HUES64 (cell line): ENCODE data around the gene LSAMP.

ENCODE experiments used
- H3K27ac ChIP-seq: 2 replicates; pipeline ENCODE4 v1.7.0; 2013; ENCODE audit warnings: low read depth, low read length, inconsistent platforms
- H3K27me3 ChIP-seq: 2 replicates; pipeline ENCODE4 v1.6.1; 2013; ENCODE audit warnings: mild to moderate bottlenecking, low read length; ENCODE audit not compliant: insufficient read depth
- H3K36me3 ChIP-seq: 2 replicates; pipeline ENCODE4 v1.6.1; 2013; ENCODE audit warnings: mild to moderate bottlenecking, low read length; ENCODE audit not compliant: insufficient read depth
- H3K4me1 ChIP-seq: 2 replicates; pipeline ENCODE4 v1.6.1; 2013; ENCODE audit warnings: mild to moderate bottlenecking, low read length, moderate library complexity; ENCODE audit not compliant: insufficient read depth
- H3K4me3 ChIP-seq: 2 replicates; pipeline ENCODE4 v1.5.1; 2013; ENCODE audit warnings: mild to moderate bottlenecking, low read length, moderate library complexity
- H3K9ac ChIP-seq: 2 replicates; pipeline ENCODE4 v1.6.1; 2013; ENCODE audit warnings: mild to moderate bottlenecking, low read depth, low read length
- H3K9me3 ChIP-seq: 2 replicates; pipeline ENCODE4 v1.6.1; 2013; ENCODE audit warnings: low read depth, low read length; ENCODE audit not compliant: insufficient read depth
- WGBS: fragments of 150-250, 120-280 bp; methylation state at CpG from one replicate; pipeline ENCODE4 v1.1.7; 2013; ENCODE audit warnings: missing lambda C conversion rate; 5-methylcytosine and 5-hydroxymethylcytosine counted together

LSAMP gene

GRCh38 chr3:116069024-116069423, 376.3 kb downstream of the LSAMP start:
- no peak overlapping the region for H3K9ac ChIP-seq
- H3K27me3 ChIP-seq: no peaks in the 10 kb centered on the region
- 88% methylated on average over 4 of the region's 4 CpGs for WGBS
- H3K36me3 ChIP-seq: no peaks in the 10 kb centered on the region
- H3K4me1 ChIP-seq: no peaks in the 10 kb centered on the region
- no peak overlapping the region for H3K27ac ChIP-seq
- no peak overlapping the region for H3K4me3 ChIP-seq
- no peaks in the 10 kb centered on the region for H3K9me3 ChIP-seq

DNA sequence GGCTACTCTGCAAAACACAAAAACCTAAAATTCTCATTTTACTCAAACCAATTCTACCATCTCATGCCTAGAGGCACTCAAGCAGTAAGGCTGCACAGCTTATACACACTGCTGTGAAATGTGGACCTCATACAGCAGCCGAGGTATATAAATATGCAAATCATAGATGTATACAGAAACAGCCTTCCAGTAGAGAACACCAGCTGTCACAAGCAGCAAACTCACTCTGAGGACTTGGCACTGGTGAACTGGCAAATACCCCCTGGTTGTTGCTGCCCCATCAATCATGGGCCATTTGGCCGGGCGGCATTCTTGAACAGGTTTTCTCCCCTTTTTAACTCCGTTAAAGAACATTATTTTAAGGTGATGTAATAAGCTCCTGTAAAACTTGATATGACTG, 378.0 kb downstream of the LSAMP start:
- 97% methylated on average over 3 of the region's 4 CpGs for WGBS
- Histone ChIP-seq H3K9ac (no peak overlapping the region), H3K27ac (no peak overlapping the region), H3K36me3 (no peaks in the 10 kb centered on the region), H3K4me3 (no peak overlapping the region), H3K9me3 (no peaks in the 10 kb centered on the region), H3K27me3 (no peaks in the 10 kb centered on the region), H3K4me1 (no peaks in the 10 kb centered on the region)

GRCh38 chr3:116065501-116065900, 379.8 kb downstream of the LSAMP start:
- Histone ChIP-seq H3K27me3 (no peaks in the 10 kb centered on the region), H3K9ac (no peak overlapping the region), H3K4me3 (no peak overlapping the region), H3K27ac (no peak overlapping the region), H3K9me3 (no peaks in the 10 kb centered on the region), H3K4me1 (no peaks in the 10 kb centered on the region), H3K36me3 (no peaks in the 10 kb centered on the region)
- 91% methylated on average over 1 of the region's 1 CpG for WGBS

GRCh38 chr3:116064646-116065045, 380.6 kb downstream of the LSAMP start:
- Histone ChIP-seq H3K36me3 (no peaks in the 10 kb centered on the region), H3K27ac (no peak overlapping the region), H3K27me3 (no peaks in the 10 kb centered on the region), H3K9ac (no peak overlapping the region), H3K4me1 (peaks cover 5% of the 10 kb centered on the region), H3K9me3 (no peaks in the 10 kb centered on the region), H3K4me3 (no peak overlapping the region)
- whole genome bisulfite sequencing: 100% methylated on average over 1 of the region's 1 CpG

- Histone ChIP-seq H3K4me3 (no peak overlapping the region), H3K36me3 (no peaks in the 10 kb centered on the region), H3K27ac (peak overlapping the region; percentile 44), H3K9ac (peak overlapping the region; percentile 26; the same call in 1 of the 2 replicates), H3K27me3 (no peaks in the 10 kb centered on the region), H3K9me3 (no peaks in the 10 kb centered on the region), H3K4me1 (peaks cover 11% of the 10 kb centered on the region)
- WGBS: 58% methylated on average over 2 of the region's 2 CpGs
Measured at GRCh38 chr3:116059421-116060096, 385.7 kb downstream of the LSAMP start.

- H3K36me3 ChIP-seq: no peaks in the 10 kb centered on the region
- H3K4me3 ChIP-seq: no peak overlapping the region
- H3K27ac ChIP-seq: no peak overlapping the region; the same call in 1 of the 2 replicates
- H3K9me3 ChIP-seq: no peaks in the 10 kb centered on the region
- no peak overlapping the region for H3K9ac ChIP-seq
- H3K27me3 ChIP-seq: no peaks in the 10 kb centered on the region
- H3K4me1 ChIP-seq: peaks cover 11% of the 10 kb centered on the region
- 96% methylated on average over 2 of the region's 2 CpGs for WGBS
Measured at GRCh38 chr3:116058844-116059243, 386.4 kb downstream of the LSAMP start.

DNA sequence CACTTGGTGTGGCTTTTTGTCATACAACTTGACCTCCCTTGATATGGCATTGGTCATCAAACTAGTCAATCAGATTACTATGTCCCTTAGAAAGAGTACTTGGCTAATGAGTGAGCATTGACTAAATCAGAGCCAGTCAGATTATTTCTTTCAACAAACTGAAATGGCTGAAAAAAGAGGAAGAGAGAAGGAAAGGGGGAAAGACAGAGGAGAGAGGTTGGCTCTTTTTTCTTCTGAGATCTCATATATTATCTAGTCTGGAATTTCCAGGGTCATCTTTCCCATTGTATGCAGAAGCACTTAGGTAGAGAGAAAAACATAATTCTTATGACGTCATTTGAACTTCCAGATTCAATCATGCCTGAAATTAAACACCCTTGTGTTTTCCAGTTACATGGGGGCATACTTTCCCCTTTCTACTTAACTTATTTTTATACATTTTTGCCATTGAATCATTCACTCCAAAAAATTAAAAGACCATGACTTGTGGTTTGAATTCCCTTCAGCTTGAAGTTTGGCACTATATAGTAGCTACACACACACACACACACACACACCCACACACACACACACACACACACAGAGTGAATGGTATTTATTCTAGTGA, 387.8 kb downstream of the LSAMP start:
- H3K36me3 ChIP-seq: no peaks in the 10 kb centered on the region
- 59% methylated on average over 1 of the region's 1 CpG for WGBS
- peaks cover 11% of the 10 kb centered on the region for H3K4me1 ChIP-seq
- H3K9me3 ChIP-seq: no peaks in the 10 kb centered on the region
- no peak overlapping the region for H3K27ac ChIP-seq
- H3K27me3 ChIP-seq: no peaks in the 10 kb centered on the region
- no peak overlapping the region for H3K4me3 ChIP-seq
- no peak overlapping the region for H3K9ac ChIP-seq

- H3K9ac ChIP-seq: no peak overlapping the region
- H3K4me3 ChIP-seq: no peak overlapping the region
- H3K4me1 ChIP-seq: peaks cover 19% of the 10 kb centered on the region
- H3K27me3 ChIP-seq: no peaks in the 10 kb centered on the region
- no peaks in the 10 kb centered on the region for H3K9me3 ChIP-seq
- H3K27ac ChIP-seq: no peak overlapping the region
- no peaks in the 10 kb centered on the region for H3K36me3 ChIP-seq
- WGBS: 90% methylated on average over 1 of the region's 2 CpGs
Measured at GRCh38 chr3:116056280-116056679, 389.0 kb downstream of the LSAMP start.

- Histone ChIP-seq H3K27me3 (no peaks in the 10 kb centered on the region), H3K4me3 (no peak overlapping the region), H3K4me1 (peaks cover 14% of the 10 kb centered on the region), H3K36me3 (no peaks in the 10 kb centered on the region), H3K9me3 (no peaks in the 10 kb centered on the region), H3K9ac (no peak overlapping the region), H3K27ac (no peak overlapping the region)
Measured at GRCh38 chr3:116053017-116053416, 392.3 kb downstream of the LSAMP start.

- Histone ChIP-seq H3K27ac (no peak overlapping the region), H3K9me3 (no peaks in the 10 kb centered on the region), H3K36me3 (no peaks in the 10 kb centered on the region), H3K27me3 (no peaks in the 10 kb centered on the region), H3K4me1 (peaks cover 14% of the 10 kb centered on the region), H3K9ac (no peak overlapping the region), H3K4me3 (no peak overlapping the region)
- 93% methylated on average over 3 of the region's 3 CpGs for WGBS
Measured at GRCh38 chr3:116052602-116053001, 392.7 kb downstream of the LSAMP start.

DNA sequence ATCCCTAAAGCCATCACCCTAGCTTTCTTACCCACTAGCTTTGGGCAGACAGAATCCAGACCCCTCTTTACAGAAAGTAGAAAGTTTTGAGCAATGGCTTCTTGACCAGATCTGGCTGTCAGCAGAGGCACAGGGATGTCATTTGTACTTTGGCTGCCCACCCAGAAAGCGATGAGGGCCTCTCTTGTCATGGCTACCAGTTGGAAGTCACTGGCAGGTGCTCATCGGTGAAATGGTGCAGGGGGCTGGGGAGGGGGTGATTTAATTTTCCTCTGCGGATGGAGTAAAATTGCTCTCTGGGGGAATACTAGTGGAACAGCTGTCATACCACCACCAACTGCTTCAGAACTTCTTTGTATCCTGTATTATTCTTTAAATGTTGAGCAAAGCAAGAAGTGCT, 393.7 kb downstream of the LSAMP start:
- no peak overlapping the region for H3K27ac ChIP-seq
- no peak overlapping the region for H3K9ac ChIP-seq
- H3K4me3 ChIP-seq: no peak overlapping the region
- no peaks in the 10 kb centered on the region for H3K27me3 ChIP-seq
- no peaks in the 10 kb centered on the region for H3K36me3 ChIP-seq
- no peaks in the 10 kb centered on the region for H3K9me3 ChIP-seq
- WGBS: 98% methylated on average over 3 of the region's 3 CpGs
- H3K4me1 ChIP-seq: peaks cover 16% of the 10 kb centered on the region
